Inflammatory macrophage treated with lipopolysaccharide for 1 hour (primary cell): Measurements from ENCODE around the gene ANKRD39.
"Not testable (repeated sequence)": the region's sequence is repeated elsewhere in the genome, so short reads cannot be mapped to it uniquely, and the experiment has no call there.

Experiments
- DNase-seq, 2 donors: peaks; one replicate each; pipeline ENCODE4 v3.0.0-alpha.2; 2020 to 2022

ANKRD39 gene

DNA sequence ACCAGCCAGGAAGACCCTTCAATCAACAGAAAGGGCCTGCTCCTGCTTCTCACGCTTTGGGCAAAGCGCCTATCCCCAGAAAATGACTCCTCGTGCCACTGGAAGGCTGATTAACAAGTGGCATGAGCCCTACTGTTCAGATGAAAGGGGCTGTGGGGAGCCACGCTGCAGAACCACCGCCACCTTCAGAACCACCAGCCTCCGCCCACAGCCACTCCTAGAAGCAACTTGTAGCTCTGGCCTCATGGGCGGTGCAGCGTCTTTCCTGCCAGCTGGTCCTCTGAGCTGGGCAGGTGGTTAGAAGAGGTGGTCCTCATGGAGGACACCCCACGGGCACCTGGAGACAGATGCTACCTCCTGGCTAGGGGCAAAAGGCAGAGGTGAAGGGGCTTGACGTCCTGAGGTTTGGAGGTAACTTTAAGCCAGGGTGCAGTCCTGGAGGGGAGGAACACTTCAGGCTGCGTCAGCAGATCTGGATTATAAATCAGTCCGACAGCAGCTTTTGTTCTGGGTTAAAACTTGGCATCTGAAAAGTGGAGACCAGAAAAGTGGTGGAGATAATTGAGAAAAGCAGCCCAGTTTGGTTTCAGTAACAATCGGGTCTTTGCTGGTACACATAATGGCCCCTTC lies 12.9 kb upstream of the ANKRD39 start:
- no peak for DNase-seq

- DNase-seq, result no peak
Observed at GRCh38 chr2:96869822-96870625, 12.2 kb upstream of the ANKRD39 start, which contains the start of gene SEMA4C. TSS of gene SEMA4C (minus strand) at chr2:96870080. CDS start at chr2:96867886, 2,194 bp downstream.

DNA sequence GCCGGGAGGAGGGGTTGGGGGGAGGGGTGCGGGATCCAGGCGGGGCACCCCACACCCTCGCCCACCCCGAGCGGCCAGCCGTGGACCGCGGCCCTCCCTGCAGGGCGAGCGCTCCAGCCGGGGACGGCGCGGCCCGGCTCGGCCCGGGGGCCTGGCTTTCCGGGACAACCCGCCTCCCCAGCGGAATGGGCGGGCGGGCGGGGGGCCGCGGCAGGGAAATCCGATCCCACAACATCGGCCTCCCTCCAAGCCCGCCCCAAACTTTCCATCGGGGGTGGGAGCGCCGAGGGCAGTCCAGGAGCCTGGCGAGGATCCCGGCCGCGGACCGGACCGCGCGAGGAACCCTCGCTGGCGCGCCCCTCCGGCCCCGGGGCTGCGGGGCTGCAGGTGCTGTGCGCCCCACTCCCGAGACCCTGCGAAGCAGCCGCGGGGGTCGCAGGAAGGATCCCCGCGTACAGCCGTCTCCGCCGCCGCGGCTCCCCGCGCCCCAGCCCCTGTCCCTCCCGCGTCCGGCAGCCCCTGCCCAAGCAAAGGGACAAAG lies 11.5 kb upstream of the ANKRD39 start:
- no peak for DNase-seq

GRCh38 chr2:96868555-96869280 lies 10.9 kb upstream of the ANKRD39 start:
- DNase-seq, result peak; percentile 30 to 44

DNA sequence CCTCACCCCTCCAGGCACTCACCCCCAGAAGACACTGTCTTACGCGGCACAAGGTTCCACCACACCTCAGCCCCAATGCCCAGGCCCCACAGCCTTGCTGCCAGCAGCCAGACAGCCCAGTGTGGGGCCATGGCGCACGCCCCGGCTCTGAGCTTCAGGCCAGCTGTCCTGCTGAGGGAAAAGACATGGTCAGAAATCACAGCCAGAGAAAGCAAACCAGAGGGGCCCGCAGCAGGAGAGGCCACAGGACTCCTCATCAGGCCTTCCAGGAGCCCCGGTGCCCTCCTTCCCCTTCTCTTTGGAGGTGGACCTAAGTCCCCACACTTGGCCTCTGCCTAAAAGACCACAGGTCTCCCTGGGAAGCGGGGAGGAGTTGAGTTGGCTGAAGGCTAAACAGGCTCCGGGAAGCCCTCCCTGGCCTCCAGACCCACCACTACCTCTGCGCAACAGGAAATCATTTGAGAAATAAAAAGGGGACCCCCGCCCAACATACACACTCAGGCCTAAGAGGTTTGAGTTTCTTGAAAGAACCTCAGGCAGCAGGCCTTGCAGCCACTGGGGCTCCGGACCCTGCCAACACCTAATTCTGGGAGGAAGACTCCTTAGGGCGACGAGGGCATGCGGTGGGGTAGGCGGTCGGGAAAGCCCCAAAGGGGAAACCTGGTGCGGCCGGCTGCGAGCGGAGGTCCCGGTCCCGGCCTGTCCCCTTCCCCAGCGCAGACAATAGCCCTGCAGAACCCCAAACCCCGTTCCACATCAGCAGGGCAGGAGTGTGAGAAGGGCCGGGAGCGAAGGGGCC lies 10.1 kb upstream of the ANKRD39 start:
- no peak for DNase-seq

DNA sequence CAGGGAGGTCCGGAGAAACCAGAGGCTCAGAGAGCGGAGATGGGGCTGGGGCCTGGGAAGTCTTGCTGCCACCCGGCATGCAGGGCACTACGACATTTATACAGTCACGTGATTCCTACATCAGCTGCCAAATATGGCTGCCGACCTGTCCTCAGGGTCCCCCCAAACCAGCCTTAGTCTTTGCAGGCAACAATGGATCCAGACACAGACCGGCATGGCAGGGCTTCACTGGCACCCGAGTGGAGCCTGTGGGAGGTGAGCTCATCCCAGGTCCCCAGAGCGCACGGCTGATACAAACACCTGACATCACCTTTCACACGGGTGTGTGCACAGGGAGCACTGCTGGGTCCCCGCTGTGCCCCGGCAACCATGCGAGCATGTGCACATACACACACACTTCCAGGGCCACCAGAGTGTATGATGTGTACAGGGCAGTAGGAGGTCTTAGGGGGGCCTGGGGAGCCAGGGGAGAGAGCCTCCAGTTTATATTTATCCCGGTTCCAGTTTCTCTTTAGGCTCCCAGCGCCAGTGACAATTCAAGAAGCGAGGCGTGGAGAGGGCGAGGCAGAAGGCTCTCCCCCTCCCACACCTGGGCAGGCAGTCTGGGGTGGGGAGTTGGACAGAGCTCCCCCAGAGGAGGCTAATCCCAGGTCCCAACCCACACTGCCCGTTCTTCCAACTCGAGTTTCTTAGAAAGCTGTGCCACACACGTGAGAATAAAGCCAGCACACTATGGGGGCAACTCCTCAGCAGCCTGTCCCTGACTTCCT lies 9.4 kb upstream of the ANKRD39 start:
- DNase-seq, result no peak

DNA sequence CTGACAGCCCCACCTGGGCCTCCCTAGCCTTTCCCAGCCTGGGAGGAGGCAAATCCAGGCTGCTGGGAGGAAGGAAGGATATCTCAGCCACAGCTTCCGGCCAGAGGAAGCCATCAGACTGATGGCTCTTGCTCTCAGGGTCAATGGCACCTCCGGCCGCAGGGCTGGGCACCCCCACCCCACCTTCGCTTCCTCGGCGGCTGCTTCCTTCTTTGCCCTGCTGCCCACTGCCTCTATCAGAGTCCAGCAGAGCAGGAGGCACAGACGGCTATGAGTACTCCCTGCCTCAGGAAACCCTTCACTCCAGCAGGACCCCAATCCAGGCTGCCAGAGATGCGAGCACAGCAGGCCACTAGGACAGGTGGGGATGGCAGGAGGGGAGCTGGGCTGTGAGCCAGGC lies 8.8 kb upstream of the ANKRD39 start:
- no peak for DNase-seq

DNA sequence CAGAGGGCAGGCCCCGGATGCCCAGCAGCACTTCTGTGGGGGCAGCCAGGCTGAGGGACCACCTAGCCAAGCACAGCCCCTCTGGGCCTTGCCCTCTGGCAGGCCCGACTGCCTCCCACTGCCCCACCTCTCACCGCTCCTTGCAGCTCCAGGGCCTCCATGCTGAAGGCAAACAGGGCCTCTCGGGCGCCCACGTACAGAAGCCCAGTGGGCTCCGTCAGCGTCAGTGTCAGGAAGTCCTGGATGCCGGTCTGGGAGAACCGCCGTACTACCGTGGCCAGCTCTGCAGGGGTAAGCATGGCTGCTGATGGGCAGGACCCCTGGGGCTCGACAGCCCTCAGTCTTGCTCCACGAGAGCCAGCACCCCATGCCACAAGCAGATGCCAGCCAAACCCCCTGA lies 8.3 kb upstream of the ANKRD39 start:
- no peak for DNase-seq

DNA sequence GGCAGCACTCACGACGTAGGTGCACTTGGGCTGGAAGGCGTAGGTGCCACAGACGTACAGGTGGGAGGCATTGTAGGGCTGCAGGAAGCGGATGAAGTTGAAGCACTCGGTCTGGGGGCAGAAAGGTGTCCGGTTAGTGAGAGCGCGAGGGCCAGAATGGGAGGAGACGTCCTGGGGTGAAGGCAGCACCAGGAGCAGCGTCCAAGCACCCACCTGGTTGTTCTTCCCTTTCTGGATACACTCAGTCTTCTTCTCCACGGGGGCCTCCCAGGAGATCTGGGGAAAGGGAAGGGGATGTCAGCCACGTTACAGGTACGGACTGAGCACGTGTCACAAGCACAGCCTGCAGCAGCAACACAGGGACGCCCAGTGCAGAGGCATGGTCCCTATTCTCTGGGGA lies 7.8 kb upstream of the ANKRD39 start:
- no peak for DNase-seq

GRCh38 chr2:96864343-96865091 lies 6.7 kb upstream of the ANKRD39 start:
- no peak for DNase-seq

- no peak for DNase-seq
Observed at GRCh38 chr2:96863575-96864342, 5.9 kb upstream of the ANKRD39 start.

DNA sequence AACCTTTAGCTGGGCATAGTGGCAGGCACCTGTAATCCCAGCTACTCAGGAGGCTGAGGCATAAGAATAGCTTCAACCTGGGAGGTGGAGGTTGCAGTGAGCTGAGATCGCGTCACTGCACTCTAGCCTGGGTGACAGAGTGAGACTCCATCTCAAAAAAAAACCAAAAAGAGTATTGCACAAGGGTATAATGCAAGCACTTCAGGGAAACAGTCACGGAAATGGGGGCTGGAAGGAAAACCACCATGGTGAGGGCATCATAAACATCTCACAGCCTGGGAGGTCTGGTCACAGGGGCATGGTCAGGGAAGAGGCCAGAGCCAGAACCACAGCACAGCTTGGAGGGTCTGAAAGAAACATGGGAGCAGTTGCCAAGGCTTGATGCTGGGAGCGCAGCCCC lies 5.2 kb upstream of the ANKRD39 start:
- DNase-seq, result not testable (repeated sequence)

DNA sequence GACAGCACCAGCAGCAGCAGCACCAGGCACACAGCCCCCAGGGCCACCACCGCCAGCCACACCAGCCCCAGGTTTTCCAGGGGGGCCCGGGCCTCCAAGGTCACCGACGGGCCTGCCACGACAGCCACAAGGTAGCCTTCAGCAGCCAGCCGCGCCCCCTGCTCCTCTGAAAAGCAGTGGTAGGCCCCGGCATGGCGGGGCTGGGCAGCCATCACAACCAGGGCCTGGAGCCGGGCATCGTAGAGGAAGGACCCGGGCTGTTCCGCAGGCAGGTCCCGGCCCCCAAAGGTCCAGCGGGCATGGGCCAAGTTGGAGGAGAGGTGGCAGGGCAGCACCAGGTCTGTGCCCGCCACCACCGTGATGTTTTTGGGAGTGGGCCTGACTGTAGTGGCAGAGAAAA lies 3.3 kb upstream of the ANKRD39 start:
- DNase-seq, result no peak

DNA sequence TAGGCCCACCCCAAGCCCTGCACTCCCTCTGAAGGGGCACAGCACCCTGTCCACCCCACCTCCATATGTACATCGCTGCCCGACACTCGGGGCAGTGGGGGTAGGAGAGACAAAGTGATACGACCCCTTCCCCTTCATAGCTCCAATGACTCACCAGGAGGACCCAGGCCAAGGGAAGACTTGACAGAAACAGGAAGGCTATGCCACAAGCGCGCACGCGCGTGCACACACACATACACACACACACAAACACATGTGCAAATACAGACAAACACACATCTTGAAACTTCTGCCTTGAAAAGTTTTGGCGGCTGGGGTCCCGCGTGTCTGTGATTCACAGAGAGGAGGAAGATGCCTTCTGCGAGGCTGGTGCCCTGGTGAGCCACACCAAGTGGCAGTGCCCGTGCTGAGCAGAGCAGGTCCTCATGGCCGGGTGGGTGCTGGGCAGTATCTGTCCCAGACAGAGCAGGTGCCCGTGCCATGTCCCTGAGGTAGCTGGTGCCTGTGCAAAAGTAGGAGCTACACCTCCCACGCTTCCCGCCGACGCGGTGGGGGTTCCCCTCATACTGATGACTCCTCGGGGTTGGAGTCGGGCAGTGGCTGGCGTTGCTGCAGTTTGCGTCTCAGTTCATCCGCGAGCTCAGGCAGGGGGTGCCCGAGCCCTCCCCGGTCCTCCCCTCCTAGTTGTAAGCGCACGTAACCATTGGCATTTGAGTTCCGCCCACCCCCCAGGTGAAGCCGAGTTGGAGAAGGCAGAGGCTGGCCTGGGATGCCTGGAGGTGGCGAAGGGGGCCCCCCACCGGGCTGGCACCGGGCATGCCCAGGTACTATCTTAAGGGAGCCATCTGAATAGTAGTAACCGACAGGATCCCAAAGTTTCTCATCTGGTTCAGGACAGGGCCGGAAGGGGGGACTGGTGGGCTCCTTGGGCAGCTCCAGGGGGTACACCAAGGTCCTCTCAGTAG lies 2.5 kb upstream of the ANKRD39 start:
- DNase-seq, result no peak

DNA sequence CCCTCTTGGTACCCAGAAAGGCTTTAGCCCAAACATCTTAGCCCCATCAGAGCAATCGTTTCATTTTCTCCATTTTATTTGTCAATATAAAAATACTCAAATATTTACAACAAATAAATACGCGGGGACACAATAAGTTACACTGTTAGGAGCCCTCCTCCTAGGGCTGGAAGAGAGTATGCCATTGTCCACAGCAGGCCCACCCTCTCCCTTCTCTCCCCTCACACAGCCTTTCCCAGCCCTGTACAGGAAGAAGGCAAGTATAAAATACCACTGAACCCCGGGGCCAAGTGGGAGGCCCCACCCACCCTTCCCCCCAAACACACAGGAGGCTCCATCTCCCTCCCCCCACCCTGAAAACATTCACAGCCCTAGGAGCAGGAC lies 1.9 kb upstream of the ANKRD39 start:
- no peak for DNase-seq

DNA sequence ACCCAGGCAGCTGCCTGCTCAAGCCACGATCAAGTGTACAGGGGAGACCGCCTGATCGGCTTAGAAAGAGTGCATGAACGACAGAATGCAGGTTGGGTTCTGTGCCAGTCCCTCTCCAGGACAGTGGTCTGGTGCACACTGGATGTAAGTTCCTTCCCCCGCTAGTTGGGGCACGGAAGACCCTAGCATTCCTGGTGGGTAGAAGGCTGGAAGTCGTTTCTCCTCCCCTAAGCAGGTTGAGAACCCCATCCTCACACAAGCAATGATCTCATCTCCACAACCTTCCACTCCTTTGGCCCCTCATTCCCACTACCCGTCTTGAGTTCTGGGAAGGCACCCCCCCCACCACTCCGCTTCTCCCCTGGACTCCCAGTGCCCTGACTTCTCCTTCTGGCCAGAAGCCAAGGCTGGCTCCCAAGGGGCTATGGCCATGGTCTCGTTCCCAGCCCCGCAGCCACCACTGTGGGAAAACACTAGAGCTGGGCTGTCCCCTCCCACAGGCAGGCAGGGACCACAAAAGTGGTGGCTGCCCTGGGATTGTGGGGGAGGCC lies 1.4 kb upstream of the ANKRD39 start:
- no peak for DNase-seq

- no peak for DNase-seq
Observed at GRCh38 chr2:96856776-96857666, 795 bp downstream of the ANKRD39 start.

- no peak for DNase-seq
Observed at GRCh38 chr2:96853321-96853720, 4.5 kb downstream of the ANKRD39 start.
